Measurements from ENCODE around the gene DDX19B.

GRCh38 chr16:70276392-70276791 lies 22.6 kb upstream of the DDX19B start:
- TF ChIP-seq POLR2A (IDR thresholded peaks at IDR 0.05; ENCODE audit: extremely low read depth, insufficient read length) (no peak), CTCF (IDR thresholded peaks at IDR 0.05; ENCODE audit: low read depth, low read length) (no peak), MAX (IDR thresholded peaks at IDR 0.05; ENCODE audit: low read depth, low read length) (no peak)
